ENCODE results near the gene MAEA. TPM values are rescaled to one million over a fixed set of nuclear protein-coding genes. Genes with fewer than 3 reads are reported as not detected.
"Not testable (repeated sequence)": the region's sequence is repeated elsewhere in the genome, so short reads cannot be mapped to it uniquely, and the experiment has no call there.

MAEA gene
- total RNA-seq, 2 donors from 2014 or later = 37.5 to 43.7 TPM

GRCh38 chr4:1367230-1367935, 77.7 kb downstream of the MAEA start:
- DNase-seq (ENCODE audit: low spot score) = peak; percentile 81
- intact Hi-C loops (cut with DNase I) = no loop called here

- DNase-seq (ENCODE audit: low spot score) = peak; percentile 72
- intact Hi-C loops (cut with DNase I) = no loop called here
Observed at GRCh38 chr4:1367936-1368289, 78.2 kb downstream of the MAEA start.

- DNase-seq (ENCODE audit: low spot score) = peak; percentile 64
- intact Hi-C loops (cut with DNase I) = no loop called here
Observed at GRCh38 chr4:1368421-1369090, 78.9 kb downstream of the MAEA start.

GRCh38 chr4:1369091-1369450, 79.4 kb downstream of the MAEA start:
- peak; percentile 68 for DNase-seq (ENCODE audit: low spot score)
- intact Hi-C loops (cut with DNase I) = no loop called here

- intact Hi-C loops (cut with DNase I) = no loop called here
- peak; percentile 66 for DNase-seq (ENCODE audit: low spot score)
Observed at GRCh38 chr4:1369479-1370079, 79.9 kb downstream of the MAEA start.

GRCh38 chr4:1370321-1371124, 80.8 kb downstream of the MAEA start:
- intact Hi-C loops (cut with DNase I) = no loop called here
- DNase-seq (ENCODE audit: low spot score) = peak; percentile 62

GRCh38 chr4:1371176-1372165, 81.8 kb downstream of the MAEA start:
- peak; percentile 16 for DNase-seq (ENCODE audit: low spot score)
- intact Hi-C loops (cut with DNase I) = no loop called here

- intact Hi-C loops (cut with DNase I) = not testable (repeated sequence)
- peak; percentile 62 for DNase-seq (ENCODE audit: low spot score)
Observed at GRCh38 chr4:1372576-1372975, 82.9 kb downstream of the MAEA start.

GRCh38 chr4:1373892-1374705, 84.4 kb downstream of the MAEA start:
- intact Hi-C loops (cut with DNase I) = no loop called here
- peak; percentile 72 for DNase-seq (ENCODE audit: low spot score)

- DNase-seq (ENCODE audit: low spot score) = no peak
- intact Hi-C loops (cut with DNase I) = no loop called here
Observed at GRCh38 chr4:1374706-1375045, 85.0 kb downstream of the MAEA start.

- DNase-seq (ENCODE audit: low spot score) = peak; percentile 68
- intact Hi-C loops (cut with DNase I) = no loop called here
Observed at GRCh38 chr4:1375051-1375721, 85.5 kb downstream of the MAEA start.

GRCh38 chr4:1375761-1376322, 86.2 kb downstream of the MAEA start:
- DNase-seq (ENCODE audit: low spot score) = peak; percentile 76
- intact Hi-C loops (cut with DNase I) = no loop called here

GRCh38 chr4:1376391-1376840, 86.7 kb downstream of the MAEA start:
- intact Hi-C loops (cut with DNase I) = no loop called here
- peak; percentile 77 for DNase-seq (ENCODE audit: low spot score)

- intact Hi-C loops (cut with DNase I) = no loop called here
- DNase-seq (ENCODE audit: low spot score) = peak; percentile 66
Observed at GRCh38 chr4:1376841-1377605, 87.3 kb downstream of the MAEA start.

GRCh38 chr4:1377606-1378261, 88.0 kb downstream of the MAEA start:
- peak; percentile 77 for DNase-seq (ENCODE audit: low spot score)
- intact Hi-C loops (cut with DNase I) = no loop called here
